NCI-H345 (cell line): ENCODE data around the gene SLC29A3.

ENCODE experiments used
- DNase-seq: peaks from one replicate; lab custom pipeline; 2025; lab: John Stamatoyannopoulos, UW

SLC29A3 gene

DNA sequence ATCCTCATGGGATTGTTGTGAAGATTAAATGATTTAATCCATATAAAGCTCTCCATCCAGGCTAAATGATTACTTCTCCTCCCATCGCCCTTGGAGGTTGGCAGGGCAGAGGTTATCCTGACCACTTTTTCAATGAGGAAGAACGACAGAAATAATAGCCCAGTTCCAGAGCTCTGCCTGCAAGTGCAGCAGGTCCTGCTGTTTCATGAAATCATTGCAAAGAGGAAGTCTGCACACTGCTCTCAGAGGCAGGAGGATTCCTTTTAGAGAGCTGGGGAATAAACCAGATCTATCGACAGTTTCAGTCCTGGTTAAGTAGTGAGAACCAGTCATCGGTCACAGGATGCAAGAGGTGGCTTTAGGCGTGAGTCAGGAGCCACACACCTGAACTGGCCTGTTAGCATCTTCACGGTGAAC is 52.7 kb downstream of the SLC29A3 start:
- DNase-seq: no peak

DNA sequence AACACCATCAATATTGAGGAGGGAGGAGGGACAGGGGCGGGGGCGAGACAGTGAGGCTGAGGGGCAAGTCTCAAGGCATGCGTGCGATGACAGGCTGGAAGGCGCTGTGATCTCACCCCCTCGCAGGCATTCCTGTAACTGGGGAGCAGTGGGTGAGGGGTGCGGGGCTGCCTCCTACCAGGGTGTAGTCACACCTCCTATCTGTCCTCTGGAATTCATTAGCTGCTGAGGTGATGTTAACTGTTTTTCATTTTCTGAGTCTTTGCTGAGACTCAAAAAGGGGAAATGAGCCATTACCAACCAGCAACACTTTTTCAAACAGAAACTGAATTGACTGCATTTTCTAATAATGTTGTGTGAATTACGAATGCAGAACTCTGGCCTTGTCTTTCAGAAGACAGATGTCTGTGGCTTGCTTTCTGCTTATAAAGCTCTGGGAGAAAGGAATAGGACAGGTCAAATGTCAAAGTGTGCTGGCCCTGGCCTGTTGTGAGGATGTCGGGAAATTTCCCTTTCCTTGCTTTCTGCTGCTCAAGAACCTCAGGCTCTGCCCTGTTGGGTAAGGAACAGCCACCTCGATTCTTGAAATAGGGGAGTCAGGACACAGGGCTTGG is 53.9 kb downstream of the SLC29A3 start:
- DNase-seq: no peak

DNA sequence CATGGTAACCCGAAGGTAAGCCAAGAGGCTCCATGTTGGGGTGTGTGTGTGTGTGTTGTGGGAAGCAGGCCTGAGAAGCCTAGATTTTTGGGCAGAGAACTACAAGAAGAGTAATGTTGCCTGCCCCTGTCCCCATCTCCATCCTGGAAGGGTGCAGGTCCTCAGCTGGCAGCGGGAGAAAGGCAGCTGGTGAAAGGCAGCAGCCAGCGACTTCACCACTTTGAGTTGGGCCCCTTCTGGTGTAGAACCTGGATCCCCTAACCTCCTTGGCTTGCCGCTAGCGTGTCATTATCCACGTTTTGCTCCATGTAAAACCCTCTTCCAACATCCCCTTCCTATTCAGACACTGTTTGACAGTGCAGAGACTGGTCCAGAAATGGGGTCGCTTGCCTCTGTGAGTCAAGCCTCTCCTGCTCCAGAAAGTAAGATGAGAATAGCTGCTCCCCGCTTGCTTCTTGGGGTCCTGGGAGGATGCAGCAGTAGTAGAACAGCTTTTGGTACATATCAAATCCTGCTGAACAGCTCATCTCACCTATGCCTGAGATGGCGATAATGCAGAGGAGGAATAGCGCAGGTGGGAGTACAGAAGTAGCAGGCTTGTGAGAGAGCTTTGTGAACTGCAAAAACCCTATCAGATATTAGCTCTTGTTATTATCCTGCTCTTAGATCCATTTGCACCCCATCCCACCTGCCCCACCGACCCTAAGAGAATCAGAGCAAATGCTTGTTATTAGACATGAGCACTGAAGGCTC is 55.6 kb downstream of the SLC29A3 start:
- no peak for DNase-seq

DNA sequence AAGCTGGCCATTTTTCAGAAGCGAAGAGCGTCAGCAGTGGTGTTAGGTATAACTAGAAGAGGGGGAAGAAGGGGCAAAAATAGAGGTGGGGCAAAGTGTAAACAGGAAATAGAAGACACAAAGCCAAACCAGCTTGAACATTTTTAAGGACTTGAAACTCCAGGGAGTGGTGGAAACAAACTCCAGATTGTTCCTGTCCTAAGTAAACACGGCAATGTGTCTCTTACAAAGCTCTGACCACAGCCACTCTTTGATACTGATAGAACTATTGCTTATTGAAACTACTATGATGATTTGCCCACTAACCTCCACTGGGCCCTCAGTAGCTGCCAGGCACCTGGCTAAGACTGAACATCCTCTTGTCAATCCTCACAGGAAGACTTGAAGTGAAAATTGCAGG is 56.9 kb downstream of the SLC29A3 start:
- no peak for DNase-seq

- DNase-seq: no peak
These were observed 59.5 kb downstream of the SLC29A3 start for GRCh38 chr10:71378336-71379117.

- no peak for DNase-seq
These were observed 60.2 kb downstream of the SLC29A3 start for GRCh38 chr10:71379118-71379766.

DNA sequence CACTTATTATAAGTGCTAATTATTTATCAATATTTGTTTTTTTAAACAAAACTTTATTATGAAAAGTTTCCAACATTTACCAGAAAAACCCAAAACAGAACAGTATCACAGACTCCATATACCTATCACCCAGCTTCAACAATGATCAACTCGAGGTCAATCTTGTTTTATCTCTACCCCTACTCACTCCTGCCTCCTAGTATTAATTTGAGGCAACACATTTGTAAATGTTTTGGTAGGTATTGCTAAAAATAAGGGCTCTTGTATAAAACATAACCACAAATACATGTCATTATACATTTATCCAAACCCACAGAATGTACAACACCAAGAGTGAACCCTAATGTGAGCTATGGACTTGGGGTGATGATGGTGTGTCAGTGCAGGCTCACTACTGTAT is 61.8 kb downstream of the SLC29A3 start:
- no peak for DNase-seq

- no peak for DNase-seq
These were observed 62.6 kb downstream of the SLC29A3 start for GRCh38 chr10:71381611-71382010.

DNA sequence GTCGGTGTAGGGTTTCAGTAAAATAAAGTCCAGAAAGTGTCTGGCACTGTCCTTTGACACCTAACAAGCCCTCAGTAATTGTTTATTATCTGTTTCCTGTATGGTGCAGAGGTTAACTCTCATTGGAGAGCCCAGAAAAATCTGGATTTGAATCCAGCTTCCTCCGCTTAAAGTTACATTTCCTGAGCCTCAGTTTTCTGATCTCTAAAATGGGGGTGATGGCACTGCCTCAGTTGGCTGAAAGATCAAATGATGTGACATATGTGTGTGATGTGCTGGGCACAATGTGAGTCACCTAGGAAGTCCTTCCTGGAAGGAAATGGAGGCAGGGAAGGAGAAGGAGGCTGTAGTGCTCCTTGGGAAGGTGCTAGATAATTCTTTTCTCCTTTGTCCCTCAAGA is 63.0 kb downstream of the SLC29A3 start:
- no peak for DNase-seq

DNA sequence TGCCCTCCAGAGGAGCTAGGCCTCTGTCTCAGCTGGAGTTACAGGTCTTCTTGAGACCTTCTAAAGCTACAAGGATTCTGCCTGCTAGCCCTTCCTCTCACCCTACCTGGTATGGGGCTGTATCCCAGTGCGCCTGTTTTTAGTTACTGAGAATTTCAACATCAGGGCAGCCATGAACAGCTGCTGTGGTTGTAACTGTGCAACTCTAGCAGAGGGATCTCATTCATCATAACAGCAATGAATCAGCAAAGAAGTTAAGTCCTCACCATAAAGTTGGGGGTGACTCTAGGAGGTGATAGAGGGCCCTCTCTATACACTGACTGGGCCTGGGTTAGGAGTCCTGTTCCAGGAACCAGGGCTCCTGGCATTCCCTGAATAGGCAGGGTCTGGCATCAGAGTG is 63.7 kb downstream of the SLC29A3 start:
- DNase-seq: no peak

- DNase-seq: peak; percentile 40
These were observed 65.1 kb downstream of the SLC29A3 start for GRCh38 chr10:71383972-71384687.

DNA sequence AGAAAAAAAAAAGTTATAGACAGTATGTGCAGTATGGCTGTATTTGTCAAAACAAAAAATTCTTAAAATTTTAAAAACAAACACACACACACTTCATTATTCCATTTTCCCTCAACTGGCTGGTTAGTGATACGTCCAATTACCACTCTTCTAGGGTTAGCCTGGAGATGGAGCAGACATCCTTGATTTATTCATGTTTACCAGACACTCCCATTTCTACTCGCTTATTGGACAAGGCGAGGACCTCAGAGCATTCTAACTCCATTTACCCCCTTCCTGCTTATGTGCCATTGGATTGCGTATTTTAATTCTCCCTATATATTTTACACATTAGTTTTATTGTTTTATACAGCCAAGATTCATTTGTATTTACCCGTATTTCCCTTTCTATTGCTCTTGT is 69.1 kb downstream of the SLC29A3 start:
- no peak for DNase-seq

DNA sequence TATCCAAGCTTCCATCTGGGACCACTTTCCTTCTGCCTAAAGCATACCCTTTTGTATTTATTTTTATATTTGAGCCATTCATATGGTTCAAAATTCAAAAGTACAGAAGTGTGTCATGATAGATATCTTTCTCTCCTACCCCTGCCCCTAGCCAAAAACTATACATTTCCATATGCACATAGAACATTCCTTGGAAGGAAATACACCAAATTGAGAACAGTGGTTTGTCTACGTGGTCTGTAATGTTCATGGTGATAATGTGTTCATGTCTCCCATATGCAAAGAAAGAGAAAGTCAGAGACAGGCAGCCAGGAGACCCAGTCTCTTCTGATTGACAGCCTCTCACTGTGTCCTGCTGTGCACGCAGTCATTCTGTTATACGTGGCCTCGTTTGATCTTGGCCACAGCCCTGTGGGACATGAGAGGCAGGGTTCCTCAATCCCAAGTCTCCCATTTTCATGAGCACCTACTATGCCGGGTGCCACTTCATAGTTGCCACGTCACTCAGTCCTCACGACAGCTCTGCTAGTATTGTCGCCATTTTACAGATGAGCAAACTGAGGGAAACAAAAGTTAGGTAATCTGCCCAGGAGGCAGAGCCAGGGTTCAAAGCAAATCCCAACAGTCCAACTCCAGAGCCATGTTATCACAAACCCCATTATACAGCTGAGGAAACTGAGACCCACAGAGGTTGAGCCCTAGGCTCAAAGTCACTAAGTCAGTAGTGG is 69.7 kb downstream of the SLC29A3 start:
- DNase-seq: no peak

- DNase-seq: no peak
These were observed 70.9 kb downstream of the SLC29A3 start for GRCh38 chr10:71389768-71390460.

GRCh38 chr10:71390461-71390835 is 71.4 kb downstream of the SLC29A3 start:
- no peak for DNase-seq

DNA sequence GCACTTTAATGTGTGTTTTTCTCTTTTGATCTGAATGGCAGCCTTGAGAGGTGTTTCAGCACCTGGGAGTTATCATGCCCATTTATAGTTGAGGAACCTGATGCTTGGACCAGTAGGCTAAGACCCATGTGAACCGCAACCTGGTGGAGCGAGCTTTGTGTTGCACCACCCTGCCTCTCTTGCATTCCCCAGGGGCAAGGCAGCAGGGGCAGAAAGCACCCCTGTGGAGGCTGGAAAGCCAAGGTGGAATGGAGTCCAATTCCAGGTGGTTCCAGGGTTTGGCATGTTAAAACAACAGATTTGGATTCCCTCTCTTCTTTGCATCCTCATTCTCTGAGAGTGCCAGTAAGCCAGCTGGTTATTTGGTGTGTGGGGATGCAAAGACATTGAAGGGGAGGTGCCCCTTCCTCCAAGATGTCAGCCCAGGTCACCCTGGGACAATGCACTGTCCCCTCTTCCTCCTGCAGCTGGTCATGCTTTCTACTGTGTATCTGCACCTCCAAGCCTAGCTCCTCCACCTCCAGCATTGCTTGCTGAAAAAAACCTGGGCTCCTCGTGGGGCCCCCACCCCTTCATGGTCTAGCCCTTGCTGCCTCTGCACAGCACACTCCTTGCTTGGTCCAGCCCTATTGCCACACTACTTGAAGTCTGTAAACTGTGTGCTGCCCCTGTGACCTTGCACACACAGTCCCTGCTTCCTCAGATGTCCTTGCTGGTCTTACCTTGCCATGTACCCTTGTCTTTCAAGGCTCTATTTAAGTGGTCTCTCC is 72.0 kb downstream of the SLC29A3 start:
- no peak for DNase-seq

- no peak for DNase-seq
These were observed 72.6 kb downstream of the SLC29A3 start for GRCh38 chr10:71391701-71392100.

DNA sequence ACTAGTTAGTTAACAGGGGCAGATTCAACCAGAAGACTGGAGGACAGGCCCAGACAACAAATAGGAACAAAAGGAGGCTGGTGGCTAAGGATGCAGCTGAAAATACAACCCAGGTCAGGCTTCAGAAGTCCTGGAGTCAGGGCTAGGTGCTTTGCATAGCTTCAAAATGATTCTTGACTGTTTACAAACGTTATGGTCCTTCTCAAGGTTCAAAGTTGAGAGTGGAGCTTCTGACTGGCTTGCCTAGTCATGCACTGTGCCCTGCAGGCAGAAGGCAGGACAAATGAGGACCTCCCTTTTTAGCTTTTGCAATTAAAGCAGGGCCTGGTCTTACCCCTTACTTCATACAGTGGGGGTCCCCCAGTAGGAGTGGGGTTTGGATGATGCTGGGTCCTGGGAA is 73.2 kb downstream of the SLC29A3 start:
- no peak for DNase-seq

GRCh38 chr10:71392791-71393781 is 74.0 kb downstream of the SLC29A3 start:
- no peak for DNase-seq
